ENCODE measurements around the gene CIB2.

Gene CIB2

GRCh38 chr15:78075490-78076230, 55.6 kb downstream of the CIB2 start:
- H3K27ac ChIP-seq (ENCODE audit: low read length) = no peak overlapping the region
- H3K9ac ChIP-seq (ENCODE audit: low read length) = no peak overlapping the region
- H3K4me2 ChIP-seq (ENCODE audit: low read length) = no peak overlapping the region
- H3K27me3 ChIP-seq (ENCODE audit: low read depth, low read length) = peaks cover 12% of the 10 kb centered on the region; the same call in 1 of the 2 replicates
- no peak overlapping the region for H2AFZ ChIP-seq (ENCODE audit: low read depth, low read length)
- peaks cover 6% of the 10 kb centered on the region for H3K36me3 ChIP-seq (replicated peaks; ENCODE audit: low read depth, low read length)
- H3K9me3 ChIP-seq (ENCODE audit: insufficient read depth, low read length) = no peaks in the 10 kb centered on the region
- no peak for TF ChIP-seq EZH2phosphoT487 (IDR thresholded peaks at IDR 0.05; ENCODE audit: low read depth)
- TF ChIP-seq, protein P1, sequence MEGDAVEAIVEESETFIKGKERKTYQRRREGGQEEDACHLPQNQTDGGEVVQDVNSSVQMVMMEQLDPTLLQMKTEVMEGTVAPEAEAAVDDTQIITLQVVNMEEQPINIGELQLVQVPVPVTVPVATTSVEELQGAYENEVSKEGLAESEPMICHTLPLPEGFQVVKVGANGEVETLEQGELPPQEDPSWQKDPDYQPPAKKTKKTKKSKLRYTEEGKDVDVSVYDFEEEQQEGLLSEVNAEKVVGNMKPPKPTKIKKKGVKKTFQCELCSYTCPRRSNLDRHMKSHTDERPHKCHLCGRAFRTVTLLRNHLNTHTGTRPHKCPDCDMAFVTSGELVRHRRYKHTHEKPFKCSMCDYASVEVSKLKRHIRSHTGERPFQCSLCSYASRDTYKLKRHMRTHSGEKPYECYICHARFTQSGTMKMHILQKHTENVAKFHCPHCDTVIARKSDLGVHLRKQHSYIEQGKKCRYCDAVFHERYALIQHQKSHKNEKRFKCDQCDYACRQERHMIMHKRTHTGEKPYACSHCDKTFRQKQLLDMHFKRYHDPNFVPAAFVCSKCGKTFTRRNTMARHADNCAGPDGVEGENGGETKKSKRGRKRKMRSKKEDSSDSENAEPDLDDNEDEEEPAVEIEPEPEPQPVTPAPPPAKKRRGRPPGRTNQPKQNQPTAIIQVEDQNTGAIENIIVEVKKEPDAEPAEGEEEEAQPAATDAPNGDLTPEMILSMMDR (IDR thresholded peaks at IDR 0.05; ENCODE audit: low read depth, low read length) = no peak
- H3K79me2 ChIP-seq (ENCODE audit: low read length) = no peaks in the 10 kb centered on the region
- H3K4me3 ChIP-seq (ENCODE audit: low read length) = no peak overlapping the region
- H4K20me1 ChIP-seq (ENCODE audit: insufficient read depth, low read length) = peaks cover 6% of the 10 kb centered on the region; the same call in 1 of the 2 replicates
- H3K4me1 ChIP-seq (ENCODE audit: low read length) = peaks cover 9% of the 10 kb centered on the region; the same call in 1 of the 2 replicates

GRCh38 chr15:78073046-78073787, 58.0 kb downstream of the CIB2 start:
- H4K20me1 ChIP-seq (ENCODE audit: insufficient read depth, low read length) = peaks cover 23% of the 10 kb centered on the region
- no peak overlapping the region for H3K27ac ChIP-seq (ENCODE audit: low read length)
- no peaks in the 10 kb centered on the region for H3K9me3 ChIP-seq (ENCODE audit: insufficient read depth, low read length)
- no peak overlapping the region for H2AFZ ChIP-seq (ENCODE audit: low read depth, low read length)
- H3K27me3 ChIP-seq (ENCODE audit: low read depth, low read length) = peaks cover 12% of the 10 kb centered on the region; the same call in 1 of the 2 replicates
- H3K9ac ChIP-seq (ENCODE audit: low read length) = no peak overlapping the region
- peaks cover 31% of the 10 kb centered on the region for H3K4me1 ChIP-seq (ENCODE audit: low read length)
- peaks cover 8% of the 10 kb centered on the region for H3K79me2 ChIP-seq (ENCODE audit: low read length)
- H3K4me3 ChIP-seq (ENCODE audit: low read length) = no peak overlapping the region
- TF ChIP-seq, protein P1 (IDR thresholded peaks at IDR 0.05; ENCODE audit: low read depth, low read length) = no peak
- no peak for TF ChIP-seq EZH2phosphoT487 (IDR thresholded peaks at IDR 0.05; ENCODE audit: low read depth)
- no peak overlapping the region for H3K4me2 ChIP-seq (ENCODE audit: low read length)
- H3K36me3 ChIP-seq (replicated peaks; ENCODE audit: low read depth, low read length) = peaks cover 6% of the 10 kb centered on the region

DNA sequence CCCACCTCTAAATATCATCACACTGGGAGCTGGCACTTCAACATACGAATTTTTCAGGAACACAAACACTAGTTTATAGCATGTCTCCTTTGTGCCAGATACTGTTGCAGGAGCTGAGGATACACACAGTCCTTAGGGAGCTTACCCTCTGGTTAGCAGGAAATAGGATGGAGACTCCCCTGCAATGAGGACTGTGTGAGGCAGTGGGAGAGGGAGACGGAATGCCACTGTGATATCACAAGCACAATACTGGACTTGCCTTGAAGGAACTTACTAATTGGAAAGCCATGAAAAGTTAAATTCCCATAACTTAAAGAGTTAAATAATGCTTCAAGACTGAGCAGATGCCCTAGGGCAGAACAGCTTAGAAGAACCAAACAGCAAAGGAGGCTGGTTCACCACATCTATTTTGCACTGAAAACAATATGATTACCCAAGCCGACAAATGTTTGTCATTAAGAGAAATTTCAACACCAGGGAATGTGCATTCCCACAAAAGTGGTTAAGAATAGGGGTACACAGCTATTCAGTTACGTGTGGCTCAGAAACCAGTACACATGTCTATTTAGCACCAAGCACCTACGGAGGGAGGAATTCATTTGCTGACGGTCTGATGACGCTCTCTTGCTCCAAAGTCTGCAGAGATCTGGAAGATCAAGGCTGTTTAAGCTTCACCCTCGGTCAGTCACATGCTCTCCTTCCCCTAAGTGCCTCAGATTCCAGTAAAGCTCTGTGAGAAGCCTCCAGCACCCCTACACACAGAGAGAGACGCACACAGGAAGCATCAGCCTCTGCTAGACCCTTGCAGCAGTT, 59.0 kb downstream of the CIB2 start:
- TF ChIP-seq, protein P1 (IDR thresholded peaks at IDR 0.05; ENCODE audit: low read depth, low read length) = no peak
- no peak for TF ChIP-seq EZH2phosphoT487 (IDR thresholded peaks at IDR 0.05; ENCODE audit: low read depth)
- peaks cover 32% of the 10 kb centered on the region for H4K20me1 ChIP-seq (ENCODE audit: insufficient read depth, low read length)
- H3K4me3 ChIP-seq (ENCODE audit: low read length) = no peak overlapping the region
- peaks cover 8% of the 10 kb centered on the region for H3K79me2 ChIP-seq (ENCODE audit: low read length)
- H3K9ac ChIP-seq (ENCODE audit: low read length) = no peak overlapping the region
- peaks cover 6% of the 10 kb centered on the region for H3K36me3 ChIP-seq (replicated peaks; ENCODE audit: low read depth, low read length)
- H3K9me3 ChIP-seq (ENCODE audit: insufficient read depth, low read length) = no peaks in the 10 kb centered on the region
- no peak overlapping the region for H3K27ac ChIP-seq (ENCODE audit: low read length)
- H3K4me1 ChIP-seq (ENCODE audit: low read length) = peaks cover 36% of the 10 kb centered on the region
- H2AFZ ChIP-seq (ENCODE audit: low read depth, low read length) = no peak overlapping the region
- H3K4me2 ChIP-seq (ENCODE audit: low read length) = no peak overlapping the region
- peaks cover 12% of the 10 kb centered on the region; the same call in 1 of the 2 replicates for H3K27me3 ChIP-seq (ENCODE audit: low read depth, low read length)
